ENCODE data around the gene KRTAP5-7.

KRTAP5-7 gene

DNA sequence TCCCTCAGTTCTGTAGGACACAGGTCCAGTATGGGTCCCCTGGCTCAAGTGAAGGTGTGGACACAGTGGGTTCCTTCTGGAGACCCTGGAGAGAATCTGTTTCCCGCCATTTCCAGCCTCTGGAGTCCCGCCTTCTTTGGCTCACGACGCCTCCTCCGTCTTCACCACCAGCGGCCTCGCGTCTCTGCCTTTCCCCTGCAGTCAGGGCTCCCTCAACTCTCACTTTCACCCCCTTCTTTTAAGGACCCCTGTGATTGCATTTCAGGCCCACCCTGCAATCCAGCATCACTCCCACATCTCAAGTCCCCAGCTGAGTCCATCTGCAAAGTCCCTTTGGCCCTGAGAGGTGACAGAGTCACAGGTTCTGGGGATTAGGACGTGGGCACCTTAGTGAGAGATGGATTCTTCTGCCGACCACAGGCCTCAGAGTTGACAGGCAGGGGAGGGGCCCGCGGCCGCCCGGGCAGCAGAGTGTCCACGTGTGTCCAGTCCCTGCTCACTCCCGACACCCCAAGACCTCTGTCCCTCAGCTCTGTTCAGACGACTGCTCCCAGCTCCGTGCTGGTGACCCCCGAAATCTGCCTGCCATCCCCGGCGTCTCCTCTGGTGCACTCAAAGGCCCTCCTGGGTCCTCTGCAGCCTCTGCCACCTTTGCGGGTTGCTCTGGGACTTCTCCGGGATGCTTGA is 36.9 kb upstream of the KRTAP5-7 start:
- Histone ChIP-seq H3K27ac (no peak overlapping the region), H3K4me3 (no peak overlapping the region)
- no peak for TF ChIP-seq CTCF (IDR thresholded peaks at IDR 0.05)
- no peak for DNase-seq (ENCODE audit: low spot score)

DNA sequence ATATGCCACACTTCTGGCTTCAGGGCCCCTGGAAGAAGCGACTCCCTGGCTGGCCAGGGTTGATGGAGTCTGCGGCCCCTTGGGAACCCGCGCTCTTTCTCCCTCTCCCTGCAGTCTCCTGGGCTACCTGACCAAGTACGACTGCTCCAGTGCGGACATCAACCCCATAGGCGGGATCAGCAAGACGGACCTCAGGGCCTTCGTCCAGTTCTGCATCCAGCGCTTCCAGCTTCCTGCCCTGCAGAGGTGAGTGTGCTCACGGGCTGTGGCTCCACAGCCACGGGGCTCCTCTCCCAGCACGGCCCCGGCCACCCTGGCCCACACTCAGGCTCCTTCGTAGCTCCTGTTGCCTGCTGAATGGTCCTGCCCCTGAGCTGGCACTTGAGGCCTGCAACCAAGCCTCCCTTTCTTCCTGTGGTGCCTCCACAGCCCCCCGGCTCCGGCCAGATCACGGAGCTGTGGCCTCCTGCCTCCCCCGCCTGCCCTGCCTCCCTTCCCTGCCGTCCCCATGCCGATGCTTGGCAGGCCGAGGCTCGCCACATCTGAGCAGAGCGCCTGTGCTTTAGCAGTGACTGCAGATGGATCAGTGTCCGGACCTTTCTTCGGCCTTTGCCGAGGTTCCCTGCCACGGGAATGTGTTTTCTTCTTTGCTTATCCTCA is 36.2 kb upstream of the KRTAP5-7 start:
- no peak for TF ChIP-seq CTCF (IDR thresholded peaks at IDR 0.05)
- Histone ChIP-seq H3K27ac (no peak overlapping the region), H3K4me3 (no peak overlapping the region)
- DNase-seq (ENCODE audit: low spot score), result no peak

DNA sequence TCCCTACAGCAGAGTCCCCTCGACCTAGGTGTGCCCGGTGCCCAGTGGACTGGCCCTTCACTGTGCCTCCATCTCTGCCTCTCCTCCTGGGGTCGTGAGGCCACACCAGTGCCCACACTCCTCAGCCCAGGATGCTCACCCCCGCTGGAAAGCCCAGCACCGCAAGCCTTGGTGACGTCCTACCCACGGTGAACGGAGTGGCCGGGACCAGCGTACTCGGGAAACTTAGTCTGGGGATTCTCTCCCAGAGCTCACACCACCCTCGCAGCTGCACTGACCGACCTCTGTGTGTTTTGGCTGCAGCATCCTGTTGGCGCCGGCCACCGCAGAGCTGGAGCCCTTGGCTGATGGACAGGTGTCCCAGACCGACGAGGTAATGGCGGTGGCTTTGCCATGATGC is 35.5 kb upstream of the KRTAP5-7 start:
- no peak for DNase-seq (ENCODE audit: low spot score)
- Histone ChIP-seq H3K4me3 (no peak overlapping the region), H3K27ac (no peak overlapping the region)
- no peak for TF ChIP-seq CTCF (IDR thresholded peaks at IDR 0.05)

DNA sequence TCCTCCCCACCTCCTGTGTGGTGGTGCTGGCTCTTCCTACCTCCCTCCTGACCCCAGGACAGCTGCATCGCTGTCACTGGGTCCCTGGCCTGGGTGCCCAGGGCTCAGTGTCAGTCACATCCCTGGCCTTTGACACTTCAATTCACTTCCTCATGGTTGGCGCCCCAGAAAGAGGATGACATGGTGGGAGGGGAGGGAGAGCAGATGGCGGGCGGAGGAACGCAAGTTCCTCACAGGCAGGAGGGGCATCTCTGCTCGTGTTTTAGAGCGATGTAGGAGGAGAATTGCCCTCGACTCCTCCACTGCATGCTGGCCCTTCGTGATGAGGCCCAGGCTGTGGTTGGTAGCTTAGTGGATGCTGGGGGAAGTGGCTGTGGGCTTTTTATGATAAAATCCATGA is 35.1 kb upstream of the KRTAP5-7 start:
- TF ChIP-seq CTCF (IDR thresholded peaks at IDR 0.05), result no peak
- DNase-seq (ENCODE audit: low spot score), result no peak
- Histone ChIP-seq H3K27ac (no peak overlapping the region), H3K4me3 (no peak overlapping the region)

DNA sequence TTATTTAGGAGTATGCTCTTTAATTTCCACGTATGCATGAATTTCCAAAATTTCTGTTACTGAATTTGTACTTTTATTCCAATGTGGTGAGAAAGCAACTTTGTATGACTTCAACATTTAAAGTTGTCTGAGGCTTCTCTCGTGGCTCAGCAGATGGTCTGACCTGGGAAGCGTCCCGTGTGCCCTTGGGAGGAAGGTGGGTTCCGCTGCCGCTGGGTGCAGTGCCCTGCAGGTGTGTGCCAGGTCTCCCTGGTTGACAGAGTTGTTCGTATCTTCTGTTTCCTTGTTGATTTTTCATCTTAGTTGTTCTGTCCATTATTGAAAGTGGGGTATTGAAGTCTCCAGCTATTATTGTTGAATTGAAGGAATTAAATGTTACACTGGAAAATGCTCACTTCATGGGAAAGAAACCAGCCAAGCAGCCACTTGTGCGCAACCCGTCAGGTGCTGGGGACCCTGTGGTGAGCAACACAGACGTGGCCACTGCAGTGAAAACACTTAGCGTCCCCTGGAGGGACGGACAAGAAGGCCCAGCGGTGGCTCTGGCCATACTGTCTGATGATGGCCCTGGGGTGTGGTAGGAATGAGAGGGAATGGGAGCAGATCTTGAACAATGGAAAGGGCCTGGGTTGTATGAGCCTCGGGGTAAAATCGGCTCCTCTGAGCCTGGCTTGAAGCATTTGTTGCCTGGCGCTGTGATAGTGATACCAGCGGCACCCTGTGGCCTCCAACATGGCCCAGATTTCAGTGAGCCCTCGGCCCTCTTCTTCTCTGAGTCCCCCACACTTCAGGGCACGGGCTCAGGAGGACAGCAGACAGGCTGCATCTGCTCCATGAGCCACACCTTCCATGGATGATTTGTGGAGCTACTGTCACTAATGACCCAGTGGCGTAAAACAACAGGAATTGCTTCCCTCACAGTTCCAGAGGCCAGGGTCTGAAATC is 31.5 kb upstream of the KRTAP5-7 start:
- no peak for DNase-seq (ENCODE audit: low spot score)
- H3K4me3 ChIP-seq, result no peak overlapping the region
- H3K27ac ChIP-seq, result no peak overlapping the region
- no peak for TF ChIP-seq CTCF (IDR thresholded peaks at IDR 0.05)

GRCh38 chr11:71496421-71496820 is 30.6 kb upstream of the KRTAP5-7 start:
- H3K4me3 ChIP-seq, result no peak overlapping the region
- DNase-seq (ENCODE audit: low spot score), result no peak
- TF ChIP-seq CTCF (IDR thresholded peaks at IDR 0.05), result no peak
- no peak overlapping the region for H3K27ac ChIP-seq
